ENCODE results near the gene SOCS2. TPM values are rescaled to one million over a fixed set of nuclear protein-coding genes. Genes with fewer than 3 reads are reported as not detected.

Gene SOCS2
- total RNA-seq, 1 donor, result 37.6 TPM

- no peak for TF ChIP-seq CTCF (IDR thresholded peaks at IDR 0.05; ENCODE audit: insufficient read depth, low read depth, low read length)
These were observed 457 bp downstream of the SOCS2 start for GRCh38 chr12:93572712-93573551.

GRCh38 chr12:93573552-93574223 lies 1.2 kb downstream of the SOCS2 start:
- H3K4me3 ChIP-seq (ENCODE audit: low read depth, low read length), result peak overlapping the region; percentile 71
- TF ChIP-seq CTCF (IDR thresholded peaks at IDR 0.05; ENCODE audit: insufficient read depth, low read depth, low read length), result no peak
- DNase-seq (ENCODE audit: low read depth), result peak; percentile 59

More at GRCh38 chr12:93572712-93573551, 457 bp downstream of the SOCS2 start:
- peak overlapping the region; percentile 71 for H3K4me3 ChIP-seq (ENCODE audit: low read depth, low read length)
- peak; percentile 55 for DNase-seq (ENCODE audit: low read depth)

GRCh38 chr12:93577222-93577621 lies 4.7 kb downstream of the SOCS2 start:
- DNase-seq (ENCODE audit: low read depth), result peak; percentile 20
- H3K4me3 ChIP-seq (ENCODE audit: low read depth, low read length), result no peak overlapping the region
- TF ChIP-seq CTCF (IDR thresholded peaks at IDR 0.05; ENCODE audit: insufficient read depth, low read depth, low read length), result no peak

GRCh38 chr12:93578221-93578620 lies 5.7 kb downstream of the SOCS2 start:
- H3K4me3 ChIP-seq (ENCODE audit: low read depth, low read length), result no peak overlapping the region
- no peak for TF ChIP-seq CTCF (IDR thresholded peaks at IDR 0.05; ENCODE audit: insufficient read depth, low read depth, low read length)
- peak; percentile 58 for DNase-seq (ENCODE audit: low read depth)

- TF ChIP-seq CTCF (IDR thresholded peaks at IDR 0.05; ENCODE audit: insufficient read depth, low read depth, low read length), result no peak
- no peak overlapping the region for H3K4me3 ChIP-seq (ENCODE audit: low read depth, low read length)
- DNase-seq (ENCODE audit: low read depth), result no peak
These were observed 8.2 kb downstream of the SOCS2 start for GRCh38 chr12:93580682-93581081.

- peak; percentile 29 for DNase-seq (ENCODE audit: low read depth)
- H3K4me3 ChIP-seq (ENCODE audit: low read depth, low read length), result no peak overlapping the region
- TF ChIP-seq CTCF (IDR thresholded peaks at IDR 0.05; ENCODE audit: insufficient read depth, low read depth, low read length), result no peak
These were observed 8.9 kb downstream of the SOCS2 start for GRCh38 chr12:93581370-93581769.
